Stimulated activated CD4-positive, alpha-beta T cell treated with anti-CD3 and anti-CD28 coated beads, Interleukin-4, amount 100 ng/mL, for 1 hour (primary cell): ENCODE measurements around the gene MTG2.

Experiments
- DNase-seq: peaks from one replicate; pipeline ENCODE4 v3.0.0-alpha.2; 2020

Gene MTG2

GRCh38 chr20:62186887-62187866 is 4.3 kb downstream of the MTG2 start:
- DNase-seq, result no peak

DNA sequence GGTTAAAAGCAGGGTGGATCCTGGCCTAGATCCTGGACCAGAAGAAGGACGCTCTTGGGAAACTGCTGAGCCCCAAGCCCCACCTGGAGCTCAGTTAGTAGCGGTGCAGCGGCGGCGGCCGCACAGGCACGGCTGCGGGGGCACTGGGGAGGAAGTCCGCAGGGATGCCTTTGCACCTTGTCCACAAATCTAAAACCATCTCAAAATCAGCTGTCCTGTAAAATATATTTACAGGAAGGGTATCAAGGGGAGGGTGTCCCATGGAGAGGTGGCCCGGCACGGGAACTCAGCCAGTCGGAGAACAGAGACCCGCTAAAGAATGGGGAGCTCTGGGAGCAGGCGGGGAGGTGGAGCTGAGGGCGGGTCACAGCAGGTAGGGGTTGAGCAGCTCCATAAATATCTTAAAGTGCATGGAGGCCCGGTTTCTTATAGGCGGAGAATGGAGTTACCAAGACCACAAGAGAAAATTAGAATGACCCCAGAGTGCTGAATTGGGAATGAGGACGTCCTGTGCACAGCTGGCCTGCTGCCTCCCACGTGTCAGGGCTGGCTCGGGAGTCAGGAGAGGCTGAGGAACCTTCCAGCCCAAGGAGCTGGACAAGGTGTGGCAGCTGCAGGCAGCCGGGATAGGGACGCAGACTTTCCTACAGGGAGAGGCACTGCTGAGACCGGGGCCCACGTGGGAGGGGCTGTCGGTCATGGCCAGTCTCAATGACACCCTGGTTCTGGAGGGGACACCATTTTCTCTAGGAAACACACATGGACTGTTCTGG is 8.0 kb downstream of the MTG2 start:
- no peak for DNase-seq

DNA sequence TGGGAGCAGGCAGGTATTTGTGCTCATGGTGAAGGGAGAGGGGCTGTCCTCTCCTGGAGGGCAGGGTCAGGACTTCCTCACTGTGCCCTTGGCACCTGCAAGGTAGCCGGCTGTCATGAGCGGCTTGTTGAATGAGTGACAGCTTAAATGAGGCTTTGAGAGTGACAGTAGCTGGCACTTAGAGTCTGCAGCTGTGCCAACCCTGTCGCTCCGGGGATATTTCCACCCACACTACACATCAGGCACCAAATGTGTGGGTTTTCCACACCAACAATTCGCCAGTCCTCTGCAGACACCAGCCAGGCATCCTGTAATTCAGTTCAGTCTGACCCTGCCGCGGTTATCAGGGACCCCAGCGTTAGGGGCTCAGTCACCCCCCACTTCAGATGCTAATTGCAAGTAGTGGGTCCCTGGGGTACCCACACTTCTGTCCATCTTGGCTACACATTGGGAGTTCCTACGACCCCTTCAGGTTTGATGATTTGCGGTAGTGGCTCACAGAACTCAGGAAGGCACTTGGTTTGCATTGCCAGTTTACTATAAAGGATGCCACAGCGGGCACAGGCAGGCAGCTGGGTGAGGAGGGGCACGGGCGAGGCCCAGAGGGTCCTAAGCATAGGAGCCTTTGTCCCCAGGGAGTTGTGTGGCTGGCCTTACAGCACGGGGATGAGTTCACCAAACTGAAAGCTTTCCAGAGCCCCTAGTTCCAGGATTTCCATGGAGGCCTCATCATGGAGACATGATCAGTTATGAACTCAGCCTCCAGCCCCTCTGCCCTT is 9.1 kb downstream of the MTG2 start:
- DNase-seq, result no peak

- no peak for DNase-seq
Measured at GRCh38 chr20:62192635-62193034, 9.8 kb downstream of the MTG2 start.

GRCh38 chr20:62193079-62194025 is 10.5 kb downstream of the MTG2 start:
- no peak for DNase-seq

DNA sequence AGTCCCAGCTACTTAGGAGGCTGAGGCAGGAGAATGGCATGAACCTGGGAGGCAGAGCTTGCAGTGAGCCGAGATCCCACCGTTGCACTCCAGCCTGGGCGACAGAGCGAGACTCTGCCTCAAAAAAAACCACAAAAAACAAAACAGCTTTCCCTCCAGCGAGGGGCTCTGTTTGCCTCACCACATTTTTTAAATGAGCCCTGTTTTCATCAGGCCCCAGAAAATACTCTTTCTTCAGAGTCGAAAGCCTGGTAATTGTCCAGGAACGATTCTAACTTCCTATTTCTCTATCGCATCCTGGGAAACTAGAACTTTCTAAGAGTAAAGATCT is 12.2 kb downstream of the MTG2 start:
- no peak for DNase-seq

DNA sequence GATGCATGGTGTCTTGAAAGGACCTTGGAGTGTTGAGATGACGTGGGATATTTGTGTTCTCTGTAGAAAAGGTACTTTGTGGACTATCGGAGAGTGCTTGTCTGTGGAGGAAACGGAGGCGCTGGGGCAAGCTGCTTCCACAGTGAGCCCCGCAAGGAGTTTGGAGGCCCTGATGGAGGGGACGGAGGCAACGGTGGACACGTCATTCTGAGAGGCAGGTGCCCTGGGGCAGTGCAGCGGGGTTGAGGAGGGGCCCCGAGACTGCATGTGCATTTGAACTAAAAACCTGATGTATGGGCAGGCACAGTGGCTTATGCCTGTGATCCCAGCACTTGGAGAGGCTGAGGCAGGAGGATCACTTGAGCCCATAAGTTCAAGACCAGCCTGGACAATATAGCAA is 12.9 kb downstream of the MTG2 start:
- DNase-seq, result no peak

DNA sequence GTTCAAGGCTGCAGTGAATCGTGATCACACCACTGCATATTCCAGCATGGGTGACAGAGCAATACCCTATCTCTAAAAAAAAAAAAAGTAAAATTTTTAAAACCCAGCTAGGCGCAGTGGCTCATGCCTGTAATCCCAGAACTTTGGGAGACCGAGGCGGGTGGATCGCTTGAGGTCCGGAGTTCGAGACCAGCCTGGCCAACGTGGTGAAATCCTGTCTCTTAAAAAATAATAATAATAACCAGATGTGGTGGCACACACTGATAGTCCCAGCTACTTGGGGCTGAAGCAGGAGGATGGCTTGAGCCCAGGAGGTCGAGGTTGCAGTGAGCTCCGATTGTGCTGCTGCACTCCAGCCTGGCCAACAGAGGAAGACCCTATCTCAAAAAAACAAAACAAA is 13.5 kb downstream of the MTG2 start:
- DNase-seq, result no peak

DNA sequence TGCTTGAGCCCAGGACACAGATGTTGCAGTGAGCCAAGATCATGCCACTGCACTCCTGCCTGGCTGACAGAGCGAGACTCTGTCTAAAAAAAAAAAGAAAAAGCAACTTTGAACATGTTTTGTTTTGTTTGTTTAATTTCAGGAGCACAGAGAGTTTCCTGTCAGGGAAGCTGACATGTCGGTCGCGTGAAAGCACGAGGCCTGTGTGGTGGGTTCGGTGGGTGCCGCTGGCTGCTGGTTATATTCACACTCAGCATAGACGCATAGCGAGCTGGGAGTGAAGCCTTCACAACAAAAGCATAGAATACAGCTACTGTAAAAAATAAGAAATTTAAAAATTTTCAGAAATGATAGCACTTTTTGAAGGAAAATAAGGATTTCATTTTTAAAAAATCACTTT is 14.5 kb downstream of the MTG2 start:
- no peak for DNase-seq

GRCh38 chr20:62197801-62198200 is 15.0 kb downstream of the MTG2 start:
- DNase-seq, result no peak

DNA sequence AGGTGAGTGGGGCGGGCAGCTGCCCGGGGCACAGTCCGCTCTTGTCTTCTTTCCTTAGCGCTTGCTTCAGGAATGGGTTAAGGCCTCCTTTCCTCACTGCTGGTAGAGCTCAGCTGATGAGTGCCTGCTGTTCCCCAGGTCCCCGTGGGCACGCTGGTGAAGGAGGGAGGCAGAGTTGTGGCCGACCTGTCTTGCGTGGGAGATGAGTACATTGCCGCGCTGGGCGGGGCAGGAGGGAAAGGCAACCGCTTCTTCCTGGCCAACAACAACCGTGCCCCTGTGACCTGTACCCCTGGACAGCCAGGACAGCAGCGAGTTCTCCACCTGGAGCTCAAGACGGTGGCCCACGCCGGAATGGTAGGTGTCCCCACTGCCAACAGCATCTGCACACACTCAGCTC is 15.7 kb downstream of the MTG2 start:
- no peak for DNase-seq

GRCh38 chr20:62198931-62199330 is 16.1 kb downstream of the MTG2 start:
- no peak for DNase-seq

DNA sequence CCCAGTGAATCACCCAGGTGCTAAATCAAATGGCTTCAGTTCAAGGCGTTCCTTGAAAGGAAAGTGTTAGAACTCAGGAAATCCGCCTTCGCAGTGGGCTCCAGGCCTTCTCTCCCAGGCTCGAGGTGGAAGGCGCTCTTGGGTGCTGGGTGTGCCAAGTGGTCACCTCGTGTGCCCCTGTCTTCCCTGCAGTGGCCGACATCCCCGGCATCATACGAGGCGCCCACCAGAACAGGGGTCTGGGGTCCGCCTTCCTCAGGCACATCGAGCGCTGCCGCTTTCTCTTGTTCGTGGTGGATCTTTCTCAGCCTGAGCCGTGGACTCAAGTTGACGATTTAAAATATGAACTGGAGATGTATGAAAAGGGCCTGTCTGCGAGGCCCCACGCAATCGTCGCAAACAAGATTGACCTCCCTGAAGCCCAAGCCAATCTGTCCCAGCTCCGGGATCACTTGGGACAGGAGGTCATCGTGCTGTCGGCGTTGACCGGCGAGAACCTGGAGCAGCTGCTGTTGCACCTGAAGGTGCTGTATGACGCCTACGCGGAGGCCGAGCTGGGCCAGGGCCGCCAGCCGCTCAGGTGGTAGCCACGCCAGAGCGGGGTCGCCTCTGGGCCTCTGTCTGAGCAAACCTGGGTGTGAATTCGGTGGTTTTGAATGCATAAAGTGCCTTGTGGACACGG is 17.8 kb downstream of the MTG2 start:
- DNase-seq, result no peak

DNA sequence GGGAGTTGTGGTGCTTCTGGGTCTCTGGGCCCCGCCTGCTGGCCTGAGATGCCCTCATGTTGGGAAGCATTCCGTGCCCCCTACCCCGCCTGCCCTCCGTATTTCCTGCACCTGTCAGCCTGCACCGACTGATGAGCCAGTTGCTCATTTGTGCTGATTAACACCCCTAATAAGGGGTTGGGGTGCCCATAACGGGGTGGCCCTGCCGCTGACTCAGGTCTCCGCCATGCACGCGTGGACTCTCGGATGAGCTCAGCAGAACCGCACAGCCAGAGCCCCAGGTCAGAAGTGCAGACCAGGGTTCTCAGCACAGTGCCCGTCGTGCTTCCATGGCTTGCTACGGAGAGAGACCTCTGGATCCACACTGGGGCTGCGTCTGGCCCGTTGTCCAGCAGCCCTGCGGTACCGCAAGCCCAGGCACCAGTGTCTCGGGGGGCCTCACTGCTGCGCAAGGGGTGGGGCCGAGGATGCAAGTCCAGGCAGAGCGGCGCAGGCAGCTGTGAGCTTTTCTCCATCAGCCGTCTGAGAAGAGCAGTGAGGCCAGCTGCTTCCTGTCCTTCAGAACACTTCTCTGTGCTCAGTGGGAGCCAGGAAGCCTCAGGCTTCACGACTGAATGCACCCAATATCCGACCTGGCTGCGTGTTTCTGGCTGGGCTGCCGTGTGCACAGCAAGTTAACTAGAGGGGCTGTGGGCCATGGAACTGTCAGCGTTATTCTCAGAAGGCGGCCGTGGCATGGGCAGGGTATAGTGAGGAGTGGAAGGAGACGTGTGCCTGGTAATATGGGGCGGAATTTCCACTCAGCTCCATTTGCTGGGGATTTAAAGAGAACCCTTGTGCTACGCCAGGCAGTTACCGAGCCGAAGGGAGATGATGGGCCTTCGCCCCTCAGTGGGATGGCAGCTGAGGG is 18.6 kb downstream of the MTG2 start:
- DNase-seq, result no peak

DNA sequence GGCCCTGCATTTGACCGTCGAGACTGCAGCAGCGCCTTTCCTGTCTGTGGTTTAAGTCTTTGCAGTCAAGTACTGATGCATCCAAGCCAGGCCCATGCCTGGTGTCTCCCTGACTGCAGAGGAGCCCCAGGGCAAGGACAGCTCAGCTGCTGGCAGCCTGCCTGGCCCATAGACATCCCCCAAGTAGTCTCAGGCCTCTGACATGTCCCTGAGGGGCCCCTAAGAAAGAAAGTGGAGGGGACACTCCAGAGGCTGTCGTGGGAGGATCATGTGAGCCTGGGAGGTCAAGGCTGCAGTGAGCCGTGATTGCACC is 19.2 kb downstream of the MTG2 start:
- no peak for DNase-seq

DNA sequence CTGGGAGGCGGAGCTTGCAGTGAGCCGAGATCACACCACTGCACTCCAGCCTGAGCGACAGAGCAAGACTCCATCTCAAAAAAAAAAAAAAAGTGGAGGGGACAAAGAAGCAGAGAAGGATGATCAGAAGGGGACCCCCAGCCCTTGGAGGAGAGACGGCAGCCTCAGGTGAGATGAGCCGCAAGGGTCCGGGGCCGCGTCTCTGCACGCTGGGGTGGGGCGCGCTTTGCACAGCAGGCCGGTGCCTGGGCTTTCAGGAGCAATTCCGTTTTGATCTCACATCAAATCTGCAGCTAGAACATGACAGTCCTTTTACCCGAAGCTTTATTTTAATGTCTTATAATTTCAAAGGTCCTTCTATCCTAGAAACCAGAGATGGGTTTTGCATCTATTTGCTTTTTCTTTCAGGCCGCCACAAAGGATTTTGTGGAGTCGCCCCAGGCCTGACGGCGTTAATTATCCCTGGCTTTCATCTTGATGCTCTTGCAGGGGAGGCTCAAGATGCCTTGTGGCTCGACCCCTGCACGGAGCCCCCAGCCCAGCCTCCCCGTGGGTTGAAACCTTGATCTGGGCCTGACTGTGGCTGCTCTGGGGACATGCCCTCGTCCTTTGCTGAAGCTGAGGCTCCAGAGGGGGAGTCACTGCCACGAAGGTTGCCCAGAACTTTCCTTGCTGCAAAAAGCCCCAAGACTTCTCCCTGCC is 20.0 kb downstream of the MTG2 start:
- DNase-seq, result no peak

- no peak for DNase-seq
Measured at GRCh38 chr20:62203378-62204030, 20.7 kb downstream of the MTG2 start.

GRCh38 chr20:62205618-62206387 is 23.0 kb downstream of the MTG2 start:
- DNase-seq, result no peak

GRCh38 chr20:62206388-62206775 is 23.6 kb downstream of the MTG2 start:
- no peak for DNase-seq
